ENCODE data around the gene AXIN1. TPM values are rescaled to one million over a fixed set of nuclear protein-coding genes. Genes with fewer than 3 reads are reported as not detected.

Gene AXIN1
- total RNA-seq, 1 donor from 2014 or later = 27.0 TPM

GRCh38 chr16:283033-283805 is 69.3 kb downstream of the AXIN1 start, which contains the start of gene PDIA2:
TSS of gene PDIA2 (plus strand) at chr16:283164. CDS start at chr16:283170, 6 bp downstream.
- no peaks in the 10 kb centered on the region for H3K36me3 ChIP-seq (ENCODE audit: insufficient read depth, low read length)
- no peak for DNase-seq (ENCODE audit: low read depth)
- H3K4me3 ChIP-seq (ENCODE audit: insufficient read depth, low read depth, low read length) = no peak within 1 kb of the TSS
- peaks cover 5% of the 10 kb centered on the region for H3K27me3 Mint-ChIP-seq (ENCODE audit: low read depth, unreplicated experiment)
- TF ChIP-seq EZH2 (IDR thresholded peaks at IDR 0.05; ENCODE audit: insufficient read depth, low read length) (no peak), CTCF (IDR thresholded peaks at IDR 0.05; ENCODE audit: insufficient read depth, low read depth, low read length) (no peak)
- H3K27ac Mint-ChIP-seq (ENCODE audit: unreplicated experiment) = no peak within 1 kb of the TSS
- H3K36me3 Mint-ChIP-seq (ENCODE audit: low read depth, unreplicated experiment) = peaks cover 5% of the 10 kb centered on the region
- no peak within 1 kb of the TSS for H3K4me2 ChIP-seq (ENCODE audit: low read length)
- no peak within 1 kb of the TSS for H3K9ac ChIP-seq (ENCODE audit: low read length)
- no peak for FAIRE-seq
- H3K79me2 ChIP-seq (ENCODE audit: insufficient read depth, low read length) = no peaks in the 10 kb centered on the region
- H3K4me1 Mint-ChIP-seq (ENCODE audit: low read depth, unreplicated experiment) = no peaks in the 10 kb centered on the region
- H3K27ac ChIP-seq (ENCODE audit: low read depth, low read length) = no peak within 1 kb of the TSS
- peaks cover 4% of the 10 kb centered on the region for H4K20me1 ChIP-seq (ENCODE audit: insufficient read depth, low read length)
- H3K4me1 ChIP-seq (ENCODE audit: insufficient read depth, low read length) = no peaks in the 10 kb centered on the region
- no peak within 1 kb of the TSS for H2AFZ ChIP-seq (ENCODE audit: low read depth, low read length)
- no peaks in the 10 kb centered on the region for H3K9me3 Mint-ChIP-seq (ENCODE audit: unreplicated experiment)
- peaks cover 7% of the 10 kb centered on the region for H3K27me3 ChIP-seq (ENCODE audit: insufficient read depth, low read length)
- no peak within 1 kb of the TSS for H3K4me3 Mint-ChIP-seq (ENCODE audit: unreplicated experiment)
- H3K9me3 ChIP-seq (ENCODE audit: insufficient read depth, low read depth, low read length) = no peaks in the 10 kb centered on the region

GRCh38 chr16:282491-282890 is 70.0 kb downstream of the AXIN1 start:
- no peak overlapping the region for H3K4me2 ChIP-seq (ENCODE audit: low read length)
- Mint-ChIP-seq H3K4me3 (ENCODE audit: unreplicated experiment) (no peak overlapping the region), H3K27me3 (ENCODE audit: low read depth, unreplicated experiment) (peaks cover 5% of the 10 kb centered on the region), H3K4me1 (ENCODE audit: low read depth, unreplicated experiment) (no peaks in the 10 kb centered on the region), H3K27ac (ENCODE audit: unreplicated experiment) (no peak overlapping the region), H3K9me3 (ENCODE audit: unreplicated experiment) (no peaks in the 10 kb centered on the region), H3K36me3 (ENCODE audit: low read depth, unreplicated experiment) (no peaks in the 10 kb centered on the region)
- peaks cover 4% of the 10 kb centered on the region for H4K20me1 ChIP-seq (ENCODE audit: insufficient read depth, low read length)
- no peaks in the 10 kb centered on the region for H3K79me2 ChIP-seq (ENCODE audit: insufficient read depth, low read length)
- H3K9me3 ChIP-seq (ENCODE audit: insufficient read depth, low read depth, low read length) = no peaks in the 10 kb centered on the region
- H3K27ac ChIP-seq (ENCODE audit: low read depth, low read length) = no peak overlapping the region
- FAIRE-seq = no peak
- TF ChIP-seq EZH2 (IDR thresholded peaks at IDR 0.05; ENCODE audit: insufficient read depth, low read length) (no peak), CTCF (IDR thresholded peaks at IDR 0.05; ENCODE audit: insufficient read depth, low read depth, low read length) (no peak)
- H3K4me1 ChIP-seq (ENCODE audit: insufficient read depth, low read length) = no peaks in the 10 kb centered on the region
- DNase-seq (ENCODE audit: low read depth) = no peak
- H3K27me3 ChIP-seq (ENCODE audit: insufficient read depth, low read length) = peaks cover 7% of the 10 kb centered on the region
- no peak overlapping the region for H3K9ac ChIP-seq (ENCODE audit: low read length)
- no peak overlapping the region for H3K4me3 ChIP-seq (ENCODE audit: insufficient read depth, low read depth, low read length)
- no peak overlapping the region for H2AFZ ChIP-seq (ENCODE audit: low read depth, low read length)
- H3K36me3 ChIP-seq (ENCODE audit: insufficient read depth, low read length) = no peaks in the 10 kb centered on the region

- Histone ChIP-seq H3K9ac (ENCODE audit: low read length) (no peak overlapping the region), H4K20me1 (ENCODE audit: insufficient read depth, low read length) (peaks cover 4% of the 10 kb centered on the region), H3K79me2 (ENCODE audit: insufficient read depth, low read length) (no peaks in the 10 kb centered on the region), H3K4me2 (ENCODE audit: low read length) (no peak overlapping the region), H3K9me3 (ENCODE audit: insufficient read depth, low read depth, low read length) (no peaks in the 10 kb centered on the region), H3K27ac (ENCODE audit: low read depth, low read length) (no peak overlapping the region), H2AFZ (ENCODE audit: low read depth, low read length) (no peak overlapping the region), H3K36me3 (ENCODE audit: insufficient read depth, low read length) (no peaks in the 10 kb centered on the region), H3K4me1 (ENCODE audit: insufficient read depth, low read length) (no peaks in the 10 kb centered on the region), H3K27me3 (ENCODE audit: insufficient read depth, low read length) (peaks cover 7% of the 10 kb centered on the region), H3K4me3 (ENCODE audit: insufficient read depth, low read depth, low read length) (no peak overlapping the region)
- H3K27ac Mint-ChIP-seq (ENCODE audit: unreplicated experiment) = no peak overlapping the region
- no peaks in the 10 kb centered on the region for H3K36me3 Mint-ChIP-seq (ENCODE audit: low read depth, unreplicated experiment)
- TF ChIP-seq EZH2 (IDR thresholded peaks at IDR 0.05; ENCODE audit: insufficient read depth, low read length) (no peak), CTCF (IDR thresholded peaks at IDR 0.05; ENCODE audit: insufficient read depth, low read depth, low read length) (no peak)
- H3K9me3 Mint-ChIP-seq (ENCODE audit: unreplicated experiment) = no peaks in the 10 kb centered on the region
- FAIRE-seq = no peak
- H3K4me1 Mint-ChIP-seq (ENCODE audit: low read depth, unreplicated experiment) = no peaks in the 10 kb centered on the region
- no peak overlapping the region for H3K4me3 Mint-ChIP-seq (ENCODE audit: unreplicated experiment)
- peaks cover 10% of the 10 kb centered on the region for H3K27me3 Mint-ChIP-seq (ENCODE audit: low read depth, unreplicated experiment)
- DNase-seq (ENCODE audit: low read depth) = no peak
Measured at GRCh38 chr16:281660-282255, 70.8 kb downstream of the AXIN1 start.
